Muscle of leg (tissue), 11 donors: Measurements from ENCODE around the gene POLD1. TPM values are rescaled to one million over a fixed set of nuclear protein-coding genes. Genes with fewer than 3 reads are reported as not detected.

Source experiments
- DNase-seq: peaks from one replicate; pipeline ENCODE4 v3.0.0; 2013
- H3K27ac ChIP-seq: one replicate; pipeline ENCODE4 v1.5.1; 2013; ENCODE audit warnings: mild to moderate bottlenecking, low read length, control low read depth
- H3K27me3 ChIP-seq: one replicate; pipeline ENCODE4 v1.6.1; 2013; ENCODE audit warnings: low read length; ENCODE audit not compliant: control insufficient read depth, insufficient read depth
- H3K36me3 ChIP-seq: one replicate; pipeline ENCODE4 v1.6.1; 2013; ENCODE audit warnings: low read length; ENCODE audit not compliant: control insufficient read depth, insufficient read depth
- H3K4me1 ChIP-seq: one replicate; pipeline ENCODE4 v1.6.1; 2013; ENCODE audit warnings: low read length; ENCODE audit not compliant: control insufficient read depth, insufficient read depth
- H3K4me3 ChIP-seq: one replicate; pipeline ENCODE4 v1.5.1; 2013; ENCODE audit warnings: low read length, control low read depth
- H3K9me3 ChIP-seq: replicated peaks from 2 replicates; pipeline ENCODE4 v1.6.1; 2013; ENCODE audit warnings: low read depth, low read length; ENCODE audit not compliant: control insufficient read depth
- WGBS: methylation state at CpG from one replicate; pipeline ENCODE4 v1.1.5; 2013; ENCODE audit warnings: missing lambda C conversion rate; ENCODE audit not compliant: insufficient coverage; 5-methylcytosine and 5-hydroxymethylcytosine counted together
- polyA plus RNA-seq, 8 donors: library from polyadenylated mRNA; unstranded; fragments of 120-200 nt; gene quantifications; one replicate each; pipeline versions ENCODE4 v1.2.1 to v1.2.3, GENCODE V29; 2013; ENCODE audit warnings: inconsistent platforms in 1 of 8, low replicate concordance in 1 of 8; ENCODE audit not compliant: insufficient read length in 8 of 8, insufficient read depth in 1 of 8
- total RNA-seq: library from RNA; stranded (reverse); fragments of 120-200 nt; gene quantifications from one replicate; pipeline ENCODE4 v1.2.4, GENCODE V29; 2013

Gene POLD1
- total and polyA plus RNA-seq, 9 donors = 17.6 to 26.9 (median 20.3) TPM

GRCh38 chr19:50392759-50393158, 8.6 kb downstream of the POLD1 start:
- no peak overlapping the region for H3K27ac ChIP-seq
- no peak for DNase-seq
- no peaks in the 10 kb centered on the region for H3K4me1 ChIP-seq
- H3K36me3 ChIP-seq = peaks cover 3% of the 10 kb centered on the region
- H3K9me3 ChIP-seq = no peaks in the 10 kb centered on the region
- no CpG with 5 or more reads among the region's 5 CpGs for WGBS
- no peak overlapping the region for H3K4me3 ChIP-seq
- no peaks in the 10 kb centered on the region for H3K27me3 ChIP-seq

GRCh38 chr19:50393589-50393988, 9.4 kb downstream of the POLD1 start:
- DNase-seq = no peak
- WGBS = 78% methylated on average over 3 of the region's 4 CpGs
- Histone ChIP-seq H3K9me3 (no peaks in the 10 kb centered on the region), H3K4me1 (no peaks in the 10 kb centered on the region), H3K27ac (no peak overlapping the region), H3K27me3 (no peaks in the 10 kb centered on the region), H3K4me3 (no peak overlapping the region), H3K36me3 (peaks cover 2% of the 10 kb centered on the region)

- no peak overlapping the region for H3K27ac ChIP-seq
- no peaks in the 10 kb centered on the region for H3K9me3 ChIP-seq
- no peak overlapping the region for H3K4me3 ChIP-seq
- DNase-seq = no peak
- H3K27me3 ChIP-seq = no peaks in the 10 kb centered on the region
- WGBS = no CpG with 5 or more reads among the region's 9 CpGs
- no peaks in the 10 kb centered on the region for H3K4me1 ChIP-seq
- peaks cover 5% of the 10 kb centered on the region for H3K36me3 ChIP-seq
Observed at GRCh38 chr19:50394017-50394416, 9.9 kb downstream of the POLD1 start.

- no peaks in the 10 kb centered on the region for H3K4me1 ChIP-seq
- H3K36me3 ChIP-seq = peaks cover 24% of the 10 kb centered on the region
- no peaks in the 10 kb centered on the region for H3K9me3 ChIP-seq
- DNase-seq = no peak
- no peak overlapping the region for H3K4me3 ChIP-seq
- H3K27me3 ChIP-seq = no peaks in the 10 kb centered on the region
- H3K27ac ChIP-seq = no peak overlapping the region
- 92% methylated on average over 8 of the region's 13 CpGs for WGBS
Observed at GRCh38 chr19:50398675-50399367, 14.7 kb downstream of the POLD1 start.

GRCh38 chr19:50399368-50399745, 15.2 kb downstream of the POLD1 start:
- 100% methylated on average over 3 of the region's 10 CpGs for WGBS
- H3K4me1 ChIP-seq = no peaks in the 10 kb centered on the region
- H3K27me3 ChIP-seq = no peaks in the 10 kb centered on the region
- H3K9me3 ChIP-seq = no peaks in the 10 kb centered on the region
- H3K4me3 ChIP-seq = no peak overlapping the region
- no peak overlapping the region for H3K27ac ChIP-seq
- peaks cover 24% of the 10 kb centered on the region for H3K36me3 ChIP-seq
- no peak for DNase-seq

GRCh38 chr19:50401605-50402450, 17.7 kb downstream of the POLD1 start:
- H3K36me3 ChIP-seq = peaks cover 38% of the 10 kb centered on the region
- WGBS = 92% methylated on average over 45 of the region's 48 CpGs
- no peaks in the 10 kb centered on the region for H3K9me3 ChIP-seq
- no peak for DNase-seq
- no peak overlapping the region for H3K4me3 ChIP-seq
- H3K27me3 ChIP-seq = no peaks in the 10 kb centered on the region
- H3K4me1 ChIP-seq = no peaks in the 10 kb centered on the region
- H3K27ac ChIP-seq = no peak overlapping the region

GRCh38 chr19:50402544-50403301, 18.6 kb downstream of the POLD1 start:
- Histone ChIP-seq H3K36me3 (peaks cover 42% of the 10 kb centered on the region), H3K27ac (no peak overlapping the region), H3K4me3 (no peak overlapping the region), H3K4me1 (no peaks in the 10 kb centered on the region), H3K27me3 (no peaks in the 10 kb centered on the region), H3K9me3 (no peaks in the 10 kb centered on the region)
- DNase-seq = no peak
- 96% methylated on average over 41 of the region's 41 CpGs for WGBS

GRCh38 chr19:50406156-50406820, 22.1 kb downstream of the POLD1 start:
- no peak for DNase-seq
- Histone ChIP-seq H3K27me3 (no peaks in the 10 kb centered on the region), H3K36me3 (peaks cover 58% of the 10 kb centered on the region), H3K4me1 (no peaks in the 10 kb centered on the region), H3K4me3 (no peak overlapping the region), H3K27ac (no peak overlapping the region), H3K9me3 (no peaks in the 10 kb centered on the region)
- 87% methylated on average over 22 of the region's 22 CpGs for WGBS

- no peak overlapping the region for H3K4me3 ChIP-seq
- H3K27ac ChIP-seq = no peak overlapping the region
- 94% methylated on average over 19 of the region's 19 CpGs for WGBS
- no peaks in the 10 kb centered on the region for H3K27me3 ChIP-seq
- DNase-seq = no peak
- H3K4me1 ChIP-seq = no peaks in the 10 kb centered on the region
- H3K36me3 ChIP-seq = peaks cover 57% of the 10 kb centered on the region
- H3K9me3 ChIP-seq = no peaks in the 10 kb centered on the region
Observed at GRCh38 chr19:50406829-50407228, 22.7 kb downstream of the POLD1 start.
